B cell (primary cell): ENCODE measurements around the gene DCTN4.

Source experiments
- CTCF ChIP-seq: fragments of 200-600 bp; IDR thresholded peaks from one replicate; pipeline ENCODE4 v1.8.0; 2022; ENCODE audit warnings: antibody characterized with exemption, mild to moderate bottlenecking
- EZH2 ChIP-seq: IDR thresholded peaks from 2 replicates; pipeline ENCODE4 v1.6.1; 2012; ENCODE audit warnings: borderline replicate concordance, low read depth, mild to moderate bottlenecking, moderate library complexity, low read length; ENCODE audit not compliant: insufficient read depth, poor library complexity, severe bottlenecking

GRCh38 chr5:150785950-150786349, 27.1 kb upstream of the DCTN4 start:
- TF ChIP-seq CTCF: no peak
- no peak for TF ChIP-seq EZH2
